NCI-H128 (cell line): ENCODE data around the gene TMTC2.
"Not testable (repeated sequence)": the region's sequence is repeated elsewhere in the genome, so short reads cannot be mapped to it uniquely, and the experiment has no call there.

Experiments
- DNase-seq: peaks from one replicate; lab custom pipeline; 2025; ENCODE audit not compliant: unreplicated experiment; lab: John Stamatoyannopoulos, UW

TMTC2 gene

GRCh38 chr12:82723891-82724290 lies 37.2 kb downstream of the TMTC2 start:
- no peak for DNase-seq

GRCh38 chr12:82725741-82726140 lies 39.0 kb downstream of the TMTC2 start:
- DNase-seq: no peak

GRCh38 chr12:82727886-82728285 lies 41.2 kb downstream of the TMTC2 start:
- DNase-seq: no peak

GRCh38 chr12:82728710-82729109 lies 42.0 kb downstream of the TMTC2 start:
- DNase-seq: no peak

GRCh38 chr12:82730953-82731459 lies 44.3 kb downstream of the TMTC2 start:
- DNase-seq: no peak

GRCh38 chr12:82740129-82741000 lies 53.7 kb downstream of the TMTC2 start:
- DNase-seq: no peak

GRCh38 chr12:82745063-82745674 lies 58.5 kb downstream of the TMTC2 start:
- DNase-seq: no peak

GRCh38 chr12:82745807-82746206 lies 59.1 kb downstream of the TMTC2 start:
- no peak for DNase-seq

GRCh38 chr12:82746668-82747067 lies 60.0 kb downstream of the TMTC2 start:
- no peak for DNase-seq

GRCh38 chr12:82749015-82749414 lies 62.3 kb downstream of the TMTC2 start:
- DNase-seq: no peak

GRCh38 chr12:82754856-82755255 lies 68.2 kb downstream of the TMTC2 start:
- DNase-seq: no peak

GRCh38 chr12:82756303-82756702 lies 69.6 kb downstream of the TMTC2 start:
- no peak for DNase-seq

- DNase-seq: no peak
Observed at GRCh38 chr12:82757059-82757458, 70.4 kb downstream of the TMTC2 start.

GRCh38 chr12:82757656-82758055 lies 71.0 kb downstream of the TMTC2 start:
- DNase-seq: no peak

- DNase-seq: no peak
Observed at GRCh38 chr12:82758749-82759330, 72.1 kb downstream of the TMTC2 start.

- DNase-seq: no peak
Observed at GRCh38 chr12:82760423-82760822, 73.7 kb downstream of the TMTC2 start.

GRCh38 chr12:82765206-82765605 lies 78.5 kb downstream of the TMTC2 start:
- DNase-seq: not testable (repeated sequence)

GRCh38 chr12:82765971-82766705 lies 79.4 kb downstream of the TMTC2 start:
- DNase-seq: no peak

GRCh38 chr12:82774666-82775065 lies 88.0 kb downstream of the TMTC2 start:
- no peak for DNase-seq

GRCh38 chr12:82780517-82780916 lies 93.8 kb downstream of the TMTC2 start:
- no peak for DNase-seq

GRCh38 chr12:82781309-82781997 lies 94.7 kb downstream of the TMTC2 start:
- DNase-seq: no peak
